ENCODE measurements around the gene NINJ1.
A peak's percentile ranks its signal among the peaks of the same experiment; 100 is the strongest.

Gene NINJ1

DNA sequence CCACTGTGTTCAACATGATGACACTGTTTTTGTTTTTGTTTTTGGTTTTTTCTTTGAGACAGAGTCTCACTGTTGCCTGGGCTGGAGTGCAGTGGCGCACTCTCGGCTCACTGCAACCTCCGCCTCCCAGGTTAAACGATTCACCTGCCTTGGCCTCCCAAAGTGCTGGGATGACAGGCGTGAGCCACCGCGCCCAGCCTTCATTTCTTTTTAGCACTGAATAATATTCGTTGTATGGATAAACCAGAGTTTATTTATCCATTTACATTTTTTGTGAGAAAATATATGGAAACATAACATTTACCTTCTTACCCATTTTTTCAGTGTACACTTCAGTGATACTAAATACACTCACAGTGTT, 33.8 kb downstream of the NINJ1 start:
- H3K9me3 ChIP-seq (ENCODE audit: severe bottlenecking): peaks cover 7% of the 10 kb centered on the region
- no peak overlapping the region for H3K4me3 ChIP-seq (ENCODE audit: severe bottlenecking)
- H3K36me3 ChIP-seq (ENCODE audit: low read depth): peaks cover 20% of the 10 kb centered on the region; the same call in 1 of the 2 replicates
- ATAC-seq (ENCODE audit: low read depth) (no peak), DNase-seq (ENCODE audit: low spot score) (peak; percentile 19)
- H3K27ac ChIP-seq (ENCODE audit: poor library complexity, severe bottlenecking): no peak overlapping the region
- H3K4me1 ChIP-seq (ENCODE audit: insufficient read depth, poor library complexity, severe bottlenecking): peaks cover 21% of the 10 kb centered on the region
- H3K27me3 ChIP-seq (ENCODE audit: insufficient read depth, poor library complexity, severe bottlenecking): no peaks in the 10 kb centered on the region
- no peak for TF ChIP-seq CTCF (IDR thresholded peaks at IDR 0.05; ENCODE audit: poor library complexity, severe bottlenecking)

- ATAC-seq (ENCODE audit: low read depth) (no peak), DNase-seq (ENCODE audit: low spot score) (peak; percentile 46)
- no peak for TF ChIP-seq CTCF (IDR thresholded peaks at IDR 0.05; ENCODE audit: poor library complexity, severe bottlenecking)
- Histone ChIP-seq H3K27ac (ENCODE audit: poor library complexity, severe bottlenecking) (peak overlapping the region; percentile 75), H3K4me3 (ENCODE audit: severe bottlenecking) (no peak overlapping the region), H3K4me1 (ENCODE audit: insufficient read depth, poor library complexity, severe bottlenecking) (peaks cover 21% of the 10 kb centered on the region), H3K36me3 (ENCODE audit: low read depth) (peaks cover 20% of the 10 kb centered on the region; the same call in 1 of the 2 replicates), H3K27me3 (ENCODE audit: insufficient read depth, poor library complexity, severe bottlenecking) (no peaks in the 10 kb centered on the region), H3K9me3 (ENCODE audit: severe bottlenecking) (peaks cover 7% of the 10 kb centered on the region)
Measured at GRCh38 chr9:93099551-93100275, 34.3 kb downstream of the NINJ1 start.

GRCh38 chr9:93098236-93098946, 35.7 kb downstream of the NINJ1 start:
- Histone ChIP-seq H3K4me3 (ENCODE audit: severe bottlenecking) (no peak overlapping the region), H3K36me3 (ENCODE audit: low read depth) (peaks cover 13% of the 10 kb centered on the region; the same call in 1 of the 2 replicates), H3K27ac (ENCODE audit: poor library complexity, severe bottlenecking) (peak overlapping the region; percentile 75), H3K4me1 (ENCODE audit: insufficient read depth, poor library complexity, severe bottlenecking) (peaks cover 21% of the 10 kb centered on the region), H3K9me3 (ENCODE audit: severe bottlenecking) (peaks cover 2% of the 10 kb centered on the region), H3K27me3 (ENCODE audit: insufficient read depth, poor library complexity, severe bottlenecking) (no peaks in the 10 kb centered on the region)
- peak; percentile 77 for ATAC-seq (ENCODE audit: low read depth)
- peak; percentile 94 for DNase-seq (ENCODE audit: low spot score)
- no peak for TF ChIP-seq CTCF (IDR thresholded peaks at IDR 0.05; ENCODE audit: poor library complexity, severe bottlenecking)

GRCh38 chr9:93097511-93098201, 36.4 kb downstream of the NINJ1 start:
- H3K9me3 ChIP-seq (ENCODE audit: severe bottlenecking): no peaks in the 10 kb centered on the region
- peak overlapping the region; percentile 75 for H3K27ac ChIP-seq (ENCODE audit: poor library complexity, severe bottlenecking)
- no peaks in the 10 kb centered on the region for H3K27me3 ChIP-seq (ENCODE audit: insufficient read depth, poor library complexity, severe bottlenecking)
- peak; percentile 32 for DNase-seq (ENCODE audit: low spot score)
- TF ChIP-seq CTCF (IDR thresholded peaks at IDR 0.05; ENCODE audit: poor library complexity, severe bottlenecking): no peak
- peak overlapping the region; percentile 92 for H3K4me3 ChIP-seq (ENCODE audit: severe bottlenecking)
- peaks cover 7% of the 10 kb centered on the region; the same call in 1 of the 2 replicates for H3K36me3 ChIP-seq (ENCODE audit: low read depth)
- no peak for ATAC-seq (ENCODE audit: low read depth)
- H3K4me1 ChIP-seq (ENCODE audit: insufficient read depth, poor library complexity, severe bottlenecking): peaks cover 21% of the 10 kb centered on the region
